ENCODE data around the gene PLA2R1. TPM values are rescaled to one million over a fixed set of nuclear protein-coding genes. Genes with fewer than 3 reads are reported as not detected.

The PLA2R1 gene
- total RNA-seq, 8 experiments from 2014 or later: 0.05 to 31.2 (median 3.2) TPM

GRCh38 chr2:159960414-159960813, 102.0 kb downstream of the PLA2R1 start:
- peak in 2 of 8 experiments; percentile 66 to 69 for ATAC-seq (replicated peaks in 6 of 8)
- Histone ChIP-seq H3K27ac (no peak overlapping the region), H3K4me1 (replicated peaks in 1 of 2) (no peaks in the 10 kb centered on the region), H3K4me3 (no peak overlapping the region)
- in situ Hi-C loops (cut with MboI; ENCODE audit: low pct_unique_long_range_greater_than_20kb in 2 of 9, low sequenced_read_pairs in 9 of 9, unreplicated experiment in 9 of 9): no loop called here
- WGBS, 10 experiments: 60 to 100% (median 100%) methylated on average over 1 to 2 of the region's 2 CpGs; no CpG with 5 or more reads in 1 of the 10 experiments

DNA sequence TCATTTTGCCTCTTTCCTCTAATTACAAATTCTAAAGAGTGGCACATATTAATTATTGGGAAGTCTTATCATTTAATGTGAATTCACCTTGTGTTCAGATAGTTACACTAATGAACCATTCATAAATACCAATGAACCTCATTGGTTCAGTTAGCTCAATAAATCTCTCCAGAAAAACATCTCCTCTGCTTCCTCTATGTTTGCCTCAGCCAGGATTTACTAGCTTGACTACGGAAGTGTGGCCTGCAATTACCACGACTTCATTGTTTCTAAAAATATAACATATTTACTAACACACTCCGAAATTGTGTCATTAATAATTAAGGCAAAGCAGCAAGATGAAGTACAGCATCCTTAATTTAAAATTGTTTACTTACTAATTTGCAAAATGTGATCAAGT, 103.3 kb downstream of the PLA2R1 start:
- no peak for ATAC-seq (replicated peaks in 6 of 8)
- H3K27ac ChIP-seq: no peak overlapping the region
- H3K4me1 ChIP-seq (replicated peaks in 1 of 2): no peaks in the 10 kb centered on the region
- no peak overlapping the region for H3K4me3 ChIP-seq
- in situ Hi-C loops (cut with MboI; ENCODE audit: low pct_unique_long_range_greater_than_20kb in 2 of 9, low sequenced_read_pairs in 9 of 9, unreplicated experiment in 9 of 9): no loop called here
- WGBS, 10 experiments: 25 to 80% (median 60%) methylated on average over 3 of the region's 3 CpGs; no CpG with 5 or more reads in 1 of the 10 experiments

DNA sequence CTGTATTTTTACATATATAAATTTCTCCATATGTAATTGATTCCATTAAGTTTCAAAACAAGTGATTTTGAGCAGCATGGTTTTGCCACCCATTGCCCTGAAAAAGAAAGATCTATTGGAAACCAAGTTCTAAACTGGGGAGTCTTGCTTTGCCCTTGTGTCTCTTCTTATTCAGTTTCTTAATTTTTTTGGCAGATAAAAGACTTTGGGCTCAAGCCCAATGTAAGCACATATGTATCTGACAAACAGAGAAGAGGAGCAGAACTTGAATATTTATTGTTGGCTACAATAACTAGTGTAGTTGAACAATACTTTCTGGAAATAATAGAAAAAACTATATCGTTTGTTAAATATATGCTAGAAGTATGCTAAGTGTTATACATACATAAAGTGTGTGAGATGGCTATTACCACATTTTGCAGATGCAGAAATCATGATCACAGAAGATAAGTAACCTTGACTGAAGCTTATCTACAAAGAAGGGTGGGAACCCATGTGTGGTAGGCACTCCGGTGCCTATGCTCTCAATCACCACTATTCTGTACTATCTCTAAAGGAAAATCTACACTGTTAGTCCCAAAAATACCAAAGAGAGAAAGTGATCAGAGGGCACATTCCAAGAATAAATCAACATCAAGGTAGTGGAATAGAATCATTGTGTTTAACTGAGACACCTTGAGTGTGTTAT, 109.1 kb downstream of the PLA2R1 start:
- ATAC-seq (replicated peaks in 6 of 8): peak in 3 of 8 experiments; percentile 51 to 77 (median 55)
- 0 to 100% (median 86%) methylated on average over 1 to 2 of the region's 2 CpGs; no CpG with 5 or more reads in 2 of the 10 experiments for WGBS, 10 experiments
- in situ Hi-C loops (cut with MboI; ENCODE audit: low pct_unique_long_range_greater_than_20kb in 2 of 9, low sequenced_read_pairs in 9 of 9, unreplicated experiment in 9 of 9): no loop called here
- no peaks in the 10 kb centered on the region for H3K4me1 ChIP-seq (replicated peaks in 1 of 2)
- no peak overlapping the region for H3K4me3 ChIP-seq
- H3K27ac ChIP-seq: no peak overlapping the region

DNA sequence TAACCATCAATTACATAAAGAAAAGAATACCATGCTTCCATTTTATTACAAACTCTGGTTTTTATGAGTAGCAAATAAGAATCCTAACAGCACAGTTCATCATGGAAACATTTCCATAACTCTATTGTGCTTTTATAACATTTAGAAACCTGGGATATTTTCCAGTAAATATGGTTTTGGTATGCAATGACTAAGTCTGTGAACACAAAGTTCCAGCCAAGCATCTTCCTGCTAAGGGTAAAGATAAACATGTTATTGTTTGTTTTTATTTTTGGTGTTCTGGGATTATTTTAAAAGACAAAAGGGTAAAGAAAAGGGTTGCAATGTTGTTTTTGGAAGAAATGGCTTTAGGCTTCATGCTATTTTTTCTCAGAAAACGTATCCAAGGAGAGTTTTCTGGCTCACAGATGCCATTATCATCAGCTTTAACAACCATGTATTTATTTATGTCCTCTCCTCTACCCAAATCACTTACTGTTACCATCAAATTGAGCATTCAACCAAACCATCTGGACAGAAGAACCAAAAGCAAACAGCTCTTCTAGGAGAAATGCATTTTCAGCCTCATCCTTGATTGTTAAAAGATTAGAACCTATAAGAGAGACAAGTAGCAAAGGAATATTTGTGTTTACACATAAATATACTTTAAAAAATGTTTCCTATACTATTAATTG, 116.0 kb downstream of the PLA2R1 start:
- Histone ChIP-seq H3K4me1 (replicated peaks in 1 of 2) (no peaks in the 10 kb centered on the region), H3K27ac (no peak overlapping the region), H3K4me3 (no peak overlapping the region)
- in situ Hi-C loops (cut with MboI; ENCODE audit: low pct_unique_long_range_greater_than_20kb in 2 of 9, low sequenced_read_pairs in 9 of 9, unreplicated experiment in 9 of 9): loop anchor here in 1 of 9 experiments (25.0 kb wide), 1 partner anchor 109 kb away; no protein-coding TSS in a partner anchor
- WGBS, 10 experiments: 0 to 78% (median 46%) methylated on average over 1 of the region's 1 CpG; no CpG with 5 or more reads in 4 of the 10 experiments
- peak in 2 of 8 experiments; percentile 55 to 57 for ATAC-seq (replicated peaks in 6 of 8)

DNA sequence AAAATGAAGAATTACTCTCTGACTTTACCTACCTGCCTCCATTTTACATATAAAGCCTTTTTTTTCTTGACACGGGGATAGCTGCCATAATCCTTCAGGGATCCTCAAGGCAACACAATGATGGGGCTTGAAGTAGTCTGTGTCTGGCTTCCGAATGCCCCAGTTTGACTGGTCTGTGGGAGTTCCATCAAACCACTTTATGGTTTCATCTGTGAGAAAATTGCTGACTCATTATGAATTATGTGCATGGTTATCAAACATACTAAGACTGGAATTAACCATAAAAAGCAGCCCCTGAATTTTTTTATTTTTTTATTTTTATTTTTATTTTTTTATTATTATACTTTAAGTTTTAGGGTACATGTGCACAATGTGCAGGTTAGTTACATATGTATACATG, 117.5 kb downstream of the PLA2R1 start:
- Histone ChIP-seq H3K4me1 (replicated peaks in 1 of 2) (no peaks in the 10 kb centered on the region), H3K27ac (no peak overlapping the region), H3K4me3 (no peak overlapping the region)
- in situ Hi-C loops (cut with MboI; ENCODE audit: low pct_unique_long_range_greater_than_20kb in 2 of 9, low sequenced_read_pairs in 9 of 9, unreplicated experiment in 9 of 9): loop anchor here in 1 of 9 experiments (25.0 kb wide), 1 partner anchor 108 kb away; no protein-coding TSS in a partner anchor
- WGBS, 10 experiments: 60 to 100% (median 93%) methylated on average over 1 to 2 of the region's 2 CpGs
- ATAC-seq (replicated peaks in 6 of 8): no peak

GRCh38 chr2:159942146-159942545, 120.3 kb downstream of the PLA2R1 start:
- no peak overlapping the region for H3K4me3 ChIP-seq
- no peaks in the 10 kb centered on the region for H3K4me1 ChIP-seq (replicated peaks in 1 of 2)
- in situ Hi-C loops (cut with MboI; ENCODE audit: low pct_unique_long_range_greater_than_20kb in 2 of 9, low sequenced_read_pairs in 9 of 9, unreplicated experiment in 9 of 9): loop anchor here in 1 of 9 experiments (25.0 kb wide), 1 partner anchor 105 kb away; no protein-coding TSS in a partner anchor
- ATAC-seq (replicated peaks in 6 of 8): no peak
- 40 to 100% (median 75%) methylated on average over 1 of the region's 1 CpG; no CpG with 5 or more reads in 1 of the 10 experiments for WGBS, 10 experiments
- H3K27ac ChIP-seq: no peak overlapping the region

GRCh38 chr2:159941729-159942128, 120.7 kb downstream of the PLA2R1 start:
- Histone ChIP-seq H3K27ac (no peak overlapping the region), H3K4me3 (no peak overlapping the region), H3K4me1 (replicated peaks in 1 of 2) (no peaks in the 10 kb centered on the region)
- ATAC-seq (replicated peaks in 6 of 8): no peak
- WGBS, 10 experiments: 62 to 94% (median 80%) methylated on average over 2 to 5 of the region's 5 CpGs; no CpG with 5 or more reads in 1 of the 10 experiments
- in situ Hi-C loops (cut with MboI; ENCODE audit: low pct_unique_long_range_greater_than_20kb in 2 of 9, low sequenced_read_pairs in 9 of 9, unreplicated experiment in 9 of 9): loop anchor here in 1 of 9 experiments (25.0 kb wide), 1 partner anchor 104 kb away; no protein-coding TSS in a partner anchor

- in situ Hi-C loops (cut with MboI; ENCODE audit: low pct_unique_long_range_greater_than_20kb in 2 of 9, low sequenced_read_pairs in 9 of 9, unreplicated experiment in 9 of 9): loop anchor here in 1 of 9 experiments (25.0 kb wide), 1 partner anchor 103 kb away; no protein-coding TSS in a partner anchor
- no peak overlapping the region for H3K4me3 ChIP-seq
- no peak overlapping the region for H3K27ac ChIP-seq
- ATAC-seq (replicated peaks in 6 of 8): peak in 3 of 8 experiments; percentile 23 to 60 (median 53)
- H3K4me1 ChIP-seq (replicated peaks in 1 of 2): no peaks in the 10 kb centered on the region
Measured at GRCh38 chr2:159939946-159940345, 122.5 kb downstream of the PLA2R1 start.

GRCh38 chr2:159938395-159938794, 124.0 kb downstream of the PLA2R1 start:
- H3K27ac ChIP-seq: no peak overlapping the region
- in situ Hi-C loops (cut with MboI; ENCODE audit: low pct_unique_long_range_greater_than_20kb in 2 of 9, low sequenced_read_pairs in 9 of 9, unreplicated experiment in 9 of 9): loop anchor here in 1 of 9 experiments (25.0 kb wide), 1 partner anchor 101 kb away; no protein-coding TSS in a partner anchor
- H3K4me3 ChIP-seq: no peak overlapping the region
- no peaks in the 10 kb centered on the region for H3K4me1 ChIP-seq (replicated peaks in 1 of 2)
- ATAC-seq (replicated peaks in 6 of 8): no peak
- WGBS, 10 experiments: 89 to 100% (median 95%) methylated on average over 2 to 3 of the region's 3 CpGs; no CpG with 5 or more reads in 6 of the 10 experiments

GRCh38 chr2:159936471-159936870, 125.9 kb downstream of the PLA2R1 start:
- in situ Hi-C loops (cut with MboI; ENCODE audit: low pct_unique_long_range_greater_than_20kb in 2 of 9, low sequenced_read_pairs in 9 of 9, unreplicated experiment in 9 of 9): loop anchor here in 1 of 9 experiments (25.0 kb wide), 1 partner anchor 99 kb away; no protein-coding TSS in a partner anchor
- ATAC-seq (replicated peaks in 6 of 8): no peak
- Histone ChIP-seq H3K4me1 (replicated peaks in 1 of 2) (no peaks in the 10 kb centered on the region), H3K4me3 (no peak overlapping the region), H3K27ac (no peak overlapping the region)
- WGBS, 10 experiments: 71 to 96% (median 78%) methylated on average over 2 to 4 of the region's 4 CpGs; no CpG with 5 or more reads in 2 of the 10 experiments

- ATAC-seq (replicated peaks in 6 of 8): peak in 1 of 8 experiments; percentile 41
- 29 to 100% (median 69%) methylated on average over 1 to 2 of the region's 2 CpGs; no CpG with 5 or more reads in 2 of the 10 experiments for WGBS, 10 experiments
Measured at GRCh38 chr2:159933727-159934049, 128.7 kb downstream of the PLA2R1 start.

GRCh38 chr2:159933040-159933726, 129.2 kb downstream of the PLA2R1 start:
- no peak for ATAC-seq (replicated peaks in 6 of 8)
- Histone ChIP-seq H3K27ac (no peak overlapping the region), H3K4me1 (replicated peaks in 1 of 2) (no peaks in the 10 kb centered on the region), H3K4me3 (no peak overlapping the region)
- in situ Hi-C loops (cut with MboI; ENCODE audit: low pct_unique_long_range_greater_than_20kb in 2 of 9, low sequenced_read_pairs in 9 of 9, unreplicated experiment in 9 of 9): loop anchor here in 1 of 9 experiments (25.0 kb wide), 1 partner anchor 96 kb away; no protein-coding TSS in a partner anchor
- WGBS, 10 experiments: 76 to 100% (median 89%) methylated on average over 1 to 2 of the region's 2 CpGs; no CpG with 5 or more reads in 1 of the 10 experiments

More at GRCh38 chr2:159933727-159934049, 128.7 kb downstream of the PLA2R1 start:
- Histone ChIP-seq H3K27ac (no peak overlapping the region), H3K4me3 (no peak overlapping the region), H3K4me1 (replicated peaks in 1 of 2) (no peaks in the 10 kb centered on the region)
- in situ Hi-C loops (cut with MboI; ENCODE audit: low pct_unique_long_range_greater_than_20kb in 2 of 9, low sequenced_read_pairs in 9 of 9, unreplicated experiment in 9 of 9): loop anchor here in 1 of 9 experiments (25.0 kb wide), 1 partner anchor 96 kb away; no protein-coding TSS in a partner anchor
